HG02763 (cell line): ENCODE results near the gene BCO2.

ENCODE experiments used
- ATAC-seq: cut with Tn5 transposase; IDR thresholded peaks from one replicate; pipeline ENCODE4 v1.9.1; 2021; ENCODE audit warnings: mild to moderate bottlenecking, moderate library complexity; ENCODE audit not compliant: unreplicated experiment

Gene BCO2

GRCh38 chr11:112247201-112247600 is 71.9 kb downstream of the BCO2 start:
- ATAC-seq: no peak

GRCh38 chr11:112248201-112248600 is 72.9 kb downstream of the BCO2 start:
- ATAC-seq: no peak

- no peak for ATAC-seq
Observed at GRCh38 chr11:112249871-112250610, 74.7 kb downstream of the BCO2 start.

GRCh38 chr11:112253605-112254242 is 78.4 kb downstream of the BCO2 start:
- no peak for ATAC-seq

- no peak for ATAC-seq
Observed at GRCh38 chr11:112255067-112255720, 79.9 kb downstream of the BCO2 start.

GRCh38 chr11:112260490-112260889 is 85.2 kb downstream of the BCO2 start, which contains the start of gene PLET1:
Gene PLET1 (minus strand): TSS chr11:112260860. CDS start chr11:112260589, 271 bp downstream.
- no peak for ATAC-seq

GRCh38 chr11:112265659-112266409 is 90.5 kb downstream of the BCO2 start:
- ATAC-seq: no peak

- no peak for ATAC-seq
Observed at GRCh38 chr11:112266410-112266778, 91.1 kb downstream of the BCO2 start.

- no peak for ATAC-seq
Observed at GRCh38 chr11:112267188-112267591, 91.9 kb downstream of the BCO2 start.

- no peak for ATAC-seq
Observed at GRCh38 chr11:112268406-112268805, 93.1 kb downstream of the BCO2 start.
